Measurements from ENCODE around the gene ZNF282. TPM values are rescaled to one million over a fixed set of nuclear protein-coding genes. Genes with fewer than 3 reads are reported as not detected.

ZNF282 gene
- total and polyA plus RNA-seq, 9 of the 15 experiments (the other 6 are each of a cell fraction or from before 2014, with no cell fraction given): 0.76 to 58.6 (median 17.4) TPM

- TF ChIP-seq ZBTB11 (CRISPR knock-in tag; IDR thresholded peaks at IDR 0.05) (no peak; a peak in 2 of 6 replicates), NELFE (IDR thresholded peaks at IDR 0.05; ENCODE audit: insufficient read depth, insufficient read length) (no peak), SREBF2 (CRISPR knock-in tag; IDR thresholded peaks at IDR 0.05) (no peak), ZNF253 (CRISPR knock-in tag; conservative IDR thresholded peaks at IDR 0.05) (no peak), SIRT6 (IDR thresholded peaks at IDR 0.05; ENCODE audit: low read depth, low read length) (no peak), POLR3G (IDR thresholded peaks at IDR 0.05; ENCODE audit: extremely low read depth, insufficient read length, insufficient replicate concordance) (no peak), ZNF184 (CRISPR knock-in tag; IDR thresholded peaks at IDR 0.05) (no peak), CTBP1 (IDR thresholded peaks at IDR 0.05; ENCODE audit: borderline replicate concordance) (peak; percentile 92), ZNF398 (CRISPR knock-in tag; IDR thresholded peaks at IDR 0.05) (no peak), NR1H2 (CRISPR knock-in tag; IDR thresholded peaks at IDR 0.05) (0 out of 2 replicates have a peak, but pooled peaks have one; percentile 71), TRIM28 (IDR thresholded peaks at IDR 0.05) (0 out of 2 replicates have a peak, but pooled peaks have one; percentile 19), CHD1 (IDR thresholded peaks at IDR 0.05; ENCODE audit: low read length) (no peak), ASH1L (IDR thresholded peaks at IDR 0.05; ENCODE audit: borderline replicate concordance, low read depth, partially characterized antibody) (no peak), ID3 (CRISPR knock-in tag; IDR thresholded peaks at IDR 0.05) (no peak), ID3 (tag; IDR thresholded peaks at IDR 0.05) (peak; percentile 84), DDX20 (tag; IDR thresholded peaks at IDR 0.05; ENCODE audit: low read depth) (no peak), RB1 (IDR thresholded peaks at IDR 0.05; ENCODE audit: low read depth) (peak; percentile 97), ZSCAN29 (IDR thresholded peaks at IDR 0.05) (no peak; the same call in 1 of the 2 replicates), MYC (IDR thresholded peaks at IDR 0.05; ENCODE audit: low read depth, low read length) (peak; percentile 76), MYC (CRISPR knock-in tag; IDR thresholded peaks at IDR 0.05; ENCODE audit: borderline replicate concordance, low read depth) (no peak), MITF (IDR thresholded peaks at IDR 0.05) (0 out of 2 replicates have a peak, but pooled peaks have one; percentile 37)
These were observed 48.1 kb upstream of the ZNF282 start, which contains the start of gene ZNF398 (continued) for GRCh38 chr7:149147072-149147751.
